Measurements from ENCODE around the gene TMEM53.

TMEM53 gene

DNA sequence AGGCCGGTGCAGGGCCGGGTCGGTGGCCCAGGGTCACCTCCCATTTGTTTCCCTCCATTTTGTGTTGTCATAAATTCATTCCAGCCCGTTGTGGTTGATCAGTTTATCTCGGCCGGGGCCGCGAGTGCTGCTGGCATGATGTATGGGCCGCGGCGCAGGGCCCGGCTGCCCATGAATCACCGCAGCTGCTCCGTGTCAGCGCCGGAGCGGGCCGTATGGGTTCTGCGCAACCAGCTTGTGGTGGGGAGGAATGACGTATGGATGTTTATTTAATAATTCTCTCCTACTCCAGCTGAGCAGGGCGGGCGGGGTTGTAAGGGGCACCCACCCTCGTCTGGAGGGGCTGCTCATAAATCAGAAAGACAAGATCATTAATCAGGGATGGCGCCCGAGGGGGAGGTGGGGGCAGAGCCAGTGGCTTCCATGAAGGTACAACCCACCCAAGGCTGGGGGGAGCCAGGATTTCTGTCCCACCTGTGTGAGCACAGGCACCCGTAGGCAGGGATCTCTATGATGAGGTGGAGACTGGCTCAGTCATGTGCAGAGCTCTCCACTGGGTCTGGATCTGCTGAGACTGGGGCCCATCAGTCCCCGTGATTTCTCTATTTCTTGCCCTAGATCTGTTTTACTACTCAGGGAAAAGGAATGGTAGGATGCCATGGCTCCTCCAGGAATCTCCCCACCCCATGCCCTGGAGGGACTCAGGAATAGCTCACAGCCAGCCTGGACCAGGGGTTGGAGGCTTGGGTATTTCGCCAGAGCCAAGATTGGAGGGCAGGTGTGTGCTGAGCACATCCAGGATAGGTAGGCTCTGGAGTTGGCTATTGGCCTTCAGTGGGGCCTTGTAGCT lies 27.8 kb downstream of the TMEM53 start:
- no peak for DNase-seq (ENCODE audit: low spot score)

DNA sequence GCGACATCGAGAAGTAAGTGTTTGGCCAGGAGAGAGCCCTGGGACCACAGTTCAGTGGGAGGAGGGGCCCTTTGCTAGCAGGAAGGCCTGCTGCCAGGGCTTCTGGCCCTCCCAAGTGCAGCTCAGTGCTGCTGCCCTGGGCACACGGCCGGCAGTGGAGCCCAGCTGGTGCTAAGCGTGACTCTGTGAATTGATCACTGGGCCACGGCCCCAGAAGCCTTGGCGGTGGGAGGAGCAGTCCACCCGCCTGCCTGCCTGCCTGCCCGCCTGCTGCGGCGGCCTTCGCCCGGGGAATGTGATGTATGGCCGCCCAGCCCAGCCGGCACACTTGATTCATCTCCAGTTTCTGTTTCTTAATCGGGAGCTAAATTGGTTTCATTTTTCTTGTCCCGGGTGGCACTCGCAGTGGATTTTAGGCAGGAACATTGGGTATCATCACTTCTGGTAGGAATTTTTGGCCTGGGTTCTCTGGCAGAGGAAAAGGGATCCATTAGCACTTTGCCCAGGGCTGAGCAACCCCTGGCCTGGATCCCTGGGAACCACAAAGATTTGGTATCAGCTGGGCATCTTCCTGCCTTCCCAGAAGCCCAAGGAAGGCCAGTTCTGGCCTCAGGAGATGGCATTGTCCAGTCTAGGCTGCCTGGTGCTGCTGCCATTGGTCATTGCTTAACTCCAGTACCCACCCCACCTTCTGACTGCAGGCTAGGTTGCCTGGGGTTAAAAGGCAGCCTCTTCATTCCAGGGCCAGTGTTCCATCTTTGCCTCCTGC lies 28.6 kb downstream of the TMEM53 start:
- no peak for DNase-seq (ENCODE audit: low spot score)

DNA sequence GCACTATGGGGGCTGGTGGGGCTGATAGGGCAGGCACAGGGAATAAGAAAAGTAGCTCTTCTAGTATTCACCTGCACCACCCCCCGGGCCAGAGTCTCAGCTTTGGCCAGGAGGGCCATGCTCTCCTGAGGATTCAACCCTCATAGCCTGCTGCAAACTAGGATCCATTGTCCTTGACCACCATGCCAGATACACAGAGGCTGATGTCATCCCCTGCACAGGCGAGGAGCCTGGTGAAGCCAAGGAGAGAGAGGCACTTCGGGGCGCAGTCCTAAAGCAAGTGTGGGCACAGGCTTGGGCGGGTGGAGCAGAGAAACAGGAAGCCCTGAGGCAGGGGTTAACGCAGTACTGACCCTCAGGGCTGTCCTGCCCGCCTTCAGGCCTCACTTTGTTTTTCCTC lies 29.5 kb downstream of the TMEM53 start:
- DNase-seq (ENCODE audit: low spot score): no peak

DNA sequence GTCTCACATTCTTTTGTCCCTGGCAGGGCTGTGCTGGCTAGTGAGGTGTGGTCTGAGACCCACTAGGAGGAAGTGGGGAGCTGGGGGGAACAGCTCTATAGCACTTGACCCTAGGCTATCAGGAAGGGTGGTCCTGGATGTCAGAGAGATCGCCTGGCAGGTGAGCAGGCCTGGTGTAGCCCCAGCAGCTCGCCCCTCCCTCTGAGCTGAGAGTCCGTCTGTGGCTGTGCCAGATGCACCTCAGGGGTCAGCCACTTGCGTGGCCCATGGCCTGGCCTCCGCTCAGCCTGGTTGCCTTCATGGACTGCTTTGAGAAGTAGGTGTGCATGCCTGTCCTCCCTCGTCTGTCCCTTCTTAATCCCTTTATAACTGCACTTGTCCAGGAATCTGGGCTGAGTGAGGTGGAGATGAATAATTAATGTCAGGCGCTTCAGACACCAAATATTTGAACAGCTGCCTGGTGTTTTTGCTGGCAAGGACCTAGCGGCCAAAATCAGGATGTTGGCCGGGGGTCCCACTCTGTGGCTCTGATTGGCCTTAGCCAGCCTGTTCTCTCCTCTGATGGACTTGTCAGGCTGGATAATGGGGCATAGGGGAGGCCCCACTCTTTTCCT lies 30.5 kb downstream of the TMEM53 start:
- no peak for DNase-seq (ENCODE audit: low spot score)

DNA sequence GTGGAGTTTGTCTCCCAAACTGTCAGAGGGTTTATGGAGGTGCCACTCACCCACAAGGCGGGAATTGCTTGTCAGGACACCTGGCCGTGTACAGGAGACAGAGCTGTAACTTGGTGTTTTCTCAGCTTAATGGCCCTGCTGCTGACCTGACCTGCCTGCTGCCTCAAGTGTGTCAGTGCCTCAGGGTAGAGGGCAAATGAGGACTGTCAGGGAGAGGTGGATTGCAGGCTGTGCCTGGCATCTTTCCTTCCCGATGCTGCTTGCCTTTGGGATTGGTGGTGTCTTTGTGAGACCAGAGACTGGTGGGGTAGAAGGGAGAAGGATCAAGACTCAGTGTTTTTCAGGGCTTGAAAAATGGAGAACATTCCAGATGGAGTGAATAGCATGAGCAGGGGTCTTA lies 31.4 kb downstream of the TMEM53 start:
- no peak for DNase-seq (ENCODE audit: low spot score)

DNA sequence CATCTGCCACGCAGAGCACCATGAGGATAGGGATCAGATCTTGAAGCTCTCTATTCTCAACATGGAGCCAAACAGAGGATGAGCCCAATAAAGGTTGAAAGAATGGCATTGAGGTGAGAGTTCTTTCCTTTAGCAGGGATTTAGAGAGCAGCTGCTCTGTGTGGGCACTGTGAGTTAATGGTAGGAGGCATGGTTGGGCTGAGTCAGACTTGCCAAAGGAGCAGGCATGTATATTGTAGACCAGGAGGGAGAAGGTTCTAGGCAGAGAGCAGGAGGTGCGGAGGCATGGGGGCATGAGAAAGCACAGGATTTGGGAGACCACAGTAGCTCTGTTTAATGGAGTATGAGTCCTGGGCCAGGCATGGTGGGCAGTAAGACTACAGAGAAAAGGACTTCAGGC lies 32.0 kb downstream of the TMEM53 start:
- no peak for DNase-seq (ENCODE audit: low spot score)

DNA sequence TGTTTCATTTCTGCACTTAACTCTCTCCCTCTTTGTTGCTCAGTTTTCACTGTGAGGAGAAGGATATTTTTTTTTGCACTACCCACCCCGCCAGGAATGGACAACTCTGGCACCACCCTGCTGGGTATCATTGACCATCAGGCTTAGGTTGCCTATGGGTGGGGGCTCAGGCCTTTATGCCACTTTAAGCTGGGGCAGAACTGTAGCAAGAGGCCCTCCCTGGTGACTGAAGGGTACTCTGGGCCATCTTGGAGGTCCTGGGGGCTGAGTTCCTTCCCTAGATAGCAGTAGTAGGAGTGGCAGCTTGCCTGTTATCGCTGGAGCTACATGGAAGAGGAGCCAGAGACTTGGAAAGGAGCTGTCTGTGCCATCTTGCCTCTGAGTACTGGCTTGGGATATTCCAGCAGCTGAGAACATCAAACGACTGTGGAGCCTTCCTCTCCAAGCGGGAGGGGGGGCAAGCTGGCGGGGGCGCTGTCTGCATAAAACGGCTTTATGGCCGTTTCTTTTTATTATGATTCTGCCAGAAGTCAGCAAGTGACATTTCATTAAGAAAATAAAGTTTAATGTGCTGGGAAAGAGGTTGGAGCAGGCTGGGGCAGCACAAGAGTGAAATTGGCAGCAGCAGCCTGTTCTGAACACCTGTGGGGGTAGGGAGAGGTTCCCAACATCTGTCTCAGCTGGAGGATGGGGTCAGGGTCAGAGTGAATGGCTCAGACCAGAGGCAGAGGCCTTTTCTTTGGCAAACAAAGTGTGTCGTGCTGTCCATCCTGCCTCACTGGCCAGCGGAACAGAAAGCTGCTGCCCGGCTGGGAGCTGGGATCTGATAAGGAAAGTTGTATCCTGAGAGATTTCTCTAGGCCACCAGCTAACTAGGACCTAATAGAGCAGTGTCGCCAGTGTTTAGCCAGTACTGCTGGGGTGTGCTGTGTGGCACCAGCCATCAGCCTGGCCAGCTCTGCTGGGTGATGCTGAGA lies 32.9 kb downstream of the TMEM53 start:
- DNase-seq (ENCODE audit: low spot score): no peak

DNA sequence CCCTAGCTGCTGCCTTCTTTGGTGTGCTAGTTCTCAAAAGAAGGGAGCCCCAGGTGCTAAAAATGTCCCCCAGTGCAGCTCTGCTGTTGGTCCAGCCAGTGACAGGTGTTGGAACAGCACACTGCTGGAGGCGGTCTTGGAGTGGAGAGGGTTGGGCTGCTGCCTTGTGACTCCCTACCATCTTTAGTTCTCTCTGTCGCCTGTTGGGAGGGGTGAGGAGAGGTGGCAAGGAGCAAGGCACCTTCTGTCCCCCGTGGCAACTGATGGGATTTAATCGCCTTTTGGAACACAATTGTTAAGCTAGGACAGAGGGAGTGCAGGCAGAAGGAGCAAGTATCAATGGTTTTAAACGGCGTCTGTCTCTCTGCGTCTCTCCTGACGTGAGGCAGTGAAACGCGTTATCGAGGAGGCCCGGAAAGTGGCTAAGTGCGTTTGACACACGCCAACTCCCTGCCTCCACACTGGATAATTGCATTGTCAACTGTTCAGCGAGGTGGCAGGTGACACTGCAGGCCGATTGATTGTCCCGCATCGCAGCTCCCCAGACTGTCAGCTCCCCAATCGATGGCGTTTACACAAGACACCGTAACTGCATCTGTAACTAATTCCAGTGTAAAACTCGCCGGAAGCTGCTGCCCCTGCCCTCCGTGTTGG lies 34.0 kb downstream of the TMEM53 start:
- DNase-seq (ENCODE audit: low spot score): no peak

DNA sequence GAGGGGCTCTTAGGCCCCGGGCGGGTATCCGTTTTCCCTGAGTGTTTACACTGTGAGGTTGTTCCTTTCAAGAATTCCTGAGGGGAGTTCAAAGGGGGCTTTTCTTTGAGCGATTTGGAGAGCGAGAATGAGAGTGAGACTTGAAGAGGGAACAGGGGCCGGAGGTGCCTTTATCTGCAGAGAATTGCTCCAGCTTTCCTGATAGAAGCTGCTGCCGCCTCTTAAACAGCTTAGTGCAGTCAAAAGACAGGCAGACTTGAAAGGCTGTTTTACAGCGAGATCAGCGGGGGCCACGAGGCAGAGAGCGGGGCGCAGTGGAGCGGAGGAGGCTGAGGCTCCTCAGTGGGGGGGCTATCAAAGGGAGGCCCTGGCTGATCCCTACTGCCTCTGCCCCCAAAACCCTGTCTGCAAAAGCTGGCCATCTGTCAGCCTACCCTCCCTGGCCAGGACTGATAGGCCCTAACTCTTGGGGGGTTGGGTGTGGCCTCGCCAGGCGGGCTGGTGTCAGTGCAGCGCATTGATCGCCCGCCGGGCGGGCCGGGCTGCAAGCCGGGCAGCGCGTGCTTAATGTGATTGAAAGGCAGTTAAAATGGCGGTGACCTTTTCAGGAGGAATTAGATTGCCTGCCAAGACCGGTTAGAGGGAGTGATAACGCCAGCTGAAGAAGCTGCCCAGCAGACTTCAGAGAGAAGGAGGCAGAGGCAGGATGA lies 36.4 kb downstream of the TMEM53 start:
- DNase-seq (ENCODE audit: low spot score): no peak

DNA sequence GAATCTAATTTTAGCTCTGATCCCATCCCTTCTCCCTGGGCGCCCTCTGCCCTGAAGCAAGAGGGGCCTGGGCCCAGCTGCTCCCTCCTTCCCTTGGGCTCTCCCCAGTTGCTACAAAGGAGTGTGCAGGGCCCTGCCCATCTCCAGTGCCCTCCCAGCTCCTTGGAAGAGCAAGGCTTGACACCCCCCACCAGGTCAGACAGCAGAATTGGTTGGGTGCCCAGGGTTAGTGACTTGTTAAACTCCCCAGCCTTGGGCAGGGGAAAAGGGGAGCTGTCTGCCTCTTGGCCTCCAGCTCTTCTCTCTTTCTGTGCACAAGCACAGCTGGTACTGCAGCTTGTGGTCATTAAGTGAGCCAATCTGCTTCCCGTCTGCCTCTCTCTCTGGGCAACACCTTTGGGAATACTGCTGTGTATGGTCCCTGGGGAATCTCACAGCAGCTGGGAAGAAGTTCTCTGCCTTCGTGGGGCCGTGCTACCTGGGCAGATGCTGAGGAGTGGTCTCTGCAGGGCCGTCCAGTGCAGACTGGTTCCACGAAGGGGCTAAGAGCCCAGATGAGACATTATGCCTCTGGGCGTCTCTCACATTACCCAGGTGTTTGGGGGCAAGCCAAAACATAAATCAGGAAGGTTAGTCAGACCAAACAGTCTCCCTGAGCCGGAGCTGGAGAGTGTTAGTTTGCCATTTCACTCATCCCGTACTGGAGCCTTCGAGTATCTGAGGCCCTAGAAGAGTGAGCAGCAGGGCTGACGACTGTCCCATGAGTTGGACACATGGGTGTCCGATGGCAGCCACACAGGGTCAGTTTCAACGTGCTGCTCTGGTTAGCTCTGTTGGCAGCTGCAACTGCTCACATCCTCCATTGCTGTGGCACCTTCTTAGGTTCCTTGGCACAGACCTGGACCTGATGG lies 37.3 kb downstream of the TMEM53 start:
- DNase-seq (ENCODE audit: low spot score): no peak

DNA sequence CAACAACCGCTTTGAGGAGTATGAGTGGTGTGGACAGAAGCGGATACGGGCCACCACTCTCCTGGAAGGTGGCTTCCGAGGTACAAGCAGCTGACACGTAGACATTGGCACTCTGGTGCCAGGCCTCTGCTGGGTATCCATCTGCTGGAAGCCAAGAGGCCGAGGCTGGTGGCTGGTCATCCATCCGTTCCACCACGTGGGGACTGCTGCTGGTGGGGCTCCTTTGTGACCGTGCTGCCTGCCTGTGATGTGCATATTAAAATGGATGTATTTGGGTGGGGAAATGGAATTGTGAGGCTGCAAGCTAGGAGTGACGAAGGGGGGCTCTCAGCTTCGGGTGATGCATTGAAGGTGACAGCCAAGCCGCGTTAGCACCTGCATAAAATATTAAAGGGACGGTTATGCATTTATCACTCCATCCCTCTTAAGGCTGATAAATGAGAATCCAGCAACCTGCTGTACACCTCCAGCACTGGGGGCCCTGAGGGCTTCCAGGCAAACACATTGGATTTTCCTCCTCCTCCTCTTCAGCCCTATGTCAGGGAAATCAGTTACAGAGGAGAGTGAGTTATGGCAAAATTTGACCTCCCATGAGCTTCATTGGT lies 38.1 kb downstream of the TMEM53 start:
- DNase-seq (ENCODE audit: low spot score): no peak

DNA sequence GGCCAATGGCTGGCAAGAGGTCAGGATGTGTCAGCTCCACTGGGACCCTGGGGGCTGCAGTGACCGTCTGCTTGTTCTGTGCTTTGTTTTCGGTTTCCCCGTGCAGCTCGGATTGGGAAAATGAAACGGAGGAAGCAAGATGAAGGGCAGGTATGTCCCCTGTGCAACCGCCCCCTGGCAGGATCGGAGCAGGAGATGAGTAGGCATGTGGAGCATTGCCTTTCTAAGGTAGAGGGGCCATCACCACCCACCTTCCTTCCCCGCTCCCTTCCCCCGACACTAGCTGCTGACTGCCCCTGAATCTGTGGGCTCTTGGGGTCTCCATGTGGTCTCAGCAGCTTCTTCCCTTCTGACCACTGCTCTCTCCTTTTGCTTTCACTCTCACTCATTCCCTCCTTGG lies 38.8 kb downstream of the TMEM53 start:
- no peak for DNase-seq (ENCODE audit: low spot score)

DNA sequence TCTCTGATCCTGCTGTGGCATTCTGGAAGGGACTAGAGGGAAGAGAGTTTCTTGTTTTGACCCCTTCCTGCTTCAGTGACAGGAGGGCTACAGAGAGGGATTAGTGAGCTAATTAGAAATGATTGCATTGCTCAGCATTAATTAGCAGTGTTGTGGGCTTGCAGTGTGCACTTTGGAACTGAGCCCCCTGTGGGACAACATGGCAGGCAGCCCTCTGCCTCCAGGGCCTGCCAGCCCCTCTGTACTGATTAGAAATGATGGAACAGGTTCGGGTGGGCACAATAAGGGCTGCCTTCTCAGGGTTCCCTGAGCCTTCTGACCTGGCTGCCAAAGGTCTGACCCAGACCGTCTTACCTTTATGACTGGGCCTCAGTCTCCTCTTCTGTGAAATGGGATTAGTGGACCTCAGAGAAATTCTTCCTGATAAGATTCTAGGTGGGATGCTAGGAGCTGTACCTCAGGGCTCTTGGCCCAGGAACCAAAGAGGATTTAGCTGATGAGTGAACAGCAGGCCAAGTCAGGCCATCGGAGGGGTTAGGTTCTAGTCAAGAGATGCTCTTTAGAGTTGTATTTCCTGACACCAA lies 39.6 kb downstream of the TMEM53 start:
- DNase-seq (ENCODE audit: low spot score): no peak

DNA sequence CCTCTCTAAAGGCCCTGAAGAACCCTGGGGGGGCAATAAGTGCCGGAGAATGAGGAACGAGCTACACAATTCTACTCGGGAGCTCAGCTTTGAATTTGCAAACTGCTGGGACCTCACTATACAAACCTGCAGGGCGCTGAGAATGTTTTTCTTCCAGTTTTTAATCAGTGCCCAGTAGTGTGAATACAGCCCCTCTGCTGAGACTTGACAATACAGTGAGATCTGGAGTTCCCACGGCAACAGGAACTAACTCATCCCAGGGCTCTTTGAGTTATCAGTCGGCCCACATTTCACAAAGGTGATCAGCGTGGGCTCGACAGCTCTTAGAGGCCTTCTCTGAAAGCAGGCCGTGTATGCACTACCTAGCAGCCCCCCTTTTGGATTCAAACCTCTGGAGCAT lies 41.7 kb downstream of the TMEM53 start:
- DNase-seq (ENCODE audit: low spot score): peak; percentile 56

DNA sequence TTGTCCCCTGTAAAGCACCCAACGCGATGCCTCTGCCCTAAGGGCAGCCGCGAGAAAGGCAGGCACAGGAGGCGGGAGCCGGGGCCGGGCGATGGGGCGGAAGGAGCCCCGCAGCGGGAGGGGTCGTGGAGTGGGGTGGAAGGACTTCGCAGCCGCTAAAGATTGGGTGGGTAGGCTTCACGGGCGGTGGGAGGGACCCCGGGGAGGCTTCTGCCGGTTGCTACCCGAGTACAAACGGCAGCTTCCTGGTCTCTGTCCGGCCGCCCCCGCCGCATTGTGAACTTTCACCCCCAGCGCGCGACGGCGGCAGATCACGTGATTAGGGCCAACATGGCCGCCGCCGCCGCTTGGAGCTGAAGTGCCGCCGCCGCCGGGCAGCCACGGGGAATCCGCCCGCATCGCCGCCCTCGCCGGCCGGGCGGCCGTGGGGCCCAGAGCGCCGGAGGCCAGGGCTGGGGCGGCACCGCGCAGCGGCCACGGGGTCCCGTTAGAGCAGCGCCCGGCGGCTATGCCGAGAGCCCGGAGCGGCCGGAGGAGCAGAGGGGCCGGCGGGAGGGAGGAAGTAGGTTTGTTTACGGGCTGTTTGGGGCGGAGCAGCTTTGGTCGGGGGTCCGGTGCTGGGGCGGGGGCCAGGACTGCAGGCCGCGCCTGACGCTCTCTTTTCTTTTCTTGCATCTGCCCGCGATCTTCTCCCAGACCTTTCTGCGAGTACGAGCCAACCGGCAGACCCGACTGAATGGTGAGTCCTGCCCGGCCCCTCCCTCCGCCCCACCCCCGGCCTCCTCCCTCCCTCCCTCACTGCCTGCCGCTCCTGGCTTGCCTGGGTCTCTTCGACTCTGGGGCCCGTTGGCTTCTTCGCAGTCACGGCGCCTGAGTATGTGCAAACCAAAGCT lies 42.4 kb downstream of the TMEM53 start:
- DNase-seq (ENCODE audit: low spot score): peak; percentile 89

DNA sequence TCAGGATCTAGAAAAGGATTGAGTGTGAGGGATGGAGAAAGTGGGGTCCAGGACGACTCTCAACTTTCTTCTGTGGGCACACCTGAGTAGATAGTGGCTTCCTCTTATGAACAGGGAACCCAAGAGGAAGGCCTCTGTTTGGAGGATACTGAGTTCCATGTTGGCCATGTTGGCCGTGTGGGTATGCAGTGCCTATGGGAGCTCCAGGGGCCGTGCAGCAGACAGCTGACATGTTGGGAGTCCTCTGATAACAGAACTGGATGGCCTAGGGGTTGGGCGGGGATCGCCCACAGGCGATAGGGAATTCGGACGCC lies 43.0 kb downstream of the TMEM53 start:
- no peak for DNase-seq (ENCODE audit: low spot score)

DNA sequence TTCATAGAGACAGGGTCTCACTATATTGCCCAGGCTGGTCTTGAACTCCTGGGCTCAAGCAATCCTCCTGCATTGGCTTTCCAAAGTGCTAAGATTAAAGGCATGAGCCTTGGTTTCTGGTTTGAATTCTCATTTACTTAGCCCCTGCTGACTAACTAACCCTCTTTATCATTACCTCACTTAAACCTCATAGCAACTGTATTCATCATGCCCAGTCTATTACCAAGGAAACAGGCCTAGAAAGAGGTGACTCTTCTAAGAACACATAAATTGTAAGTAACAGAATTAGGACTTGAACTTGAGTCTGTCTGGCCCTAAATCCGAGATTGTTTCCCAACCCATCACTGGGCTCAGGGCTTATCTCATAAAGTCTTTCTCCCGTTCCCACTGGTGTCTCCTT lies 44.2 kb downstream of the TMEM53 start:
- DNase-seq (ENCODE audit: low spot score): peak; percentile 55
